Measurements from ENCODE around the gene MTG2. TPM values are rescaled to one million over a fixed set of nuclear protein-coding genes. Genes with fewer than 3 reads are reported as not detected.

MTG2 gene
- total RNA-seq, 2 donors from 2014 or later: 39.3 to 57.9 TPM

- DNase-seq (ENCODE audit: low spot score): no peak
- Mint-ChIP-seq H3K27me3 (peaks cover 17 to 23% of the 10 kb centered on the region in 2 donors), H3K9me3 (no peaks in the 10 kb centered on the region), H3K4me3 (no peak overlapping the region), H3K27ac (no peak overlapping the region), H3K4me1 (ENCODE audit: low read depth in 2 of 2) (peaks cover 0 to 1% of the 10 kb centered on the region in 2 donors), H3K36me3 (no peaks in the 10 kb centered on the region)
- no peak for ATAC-seq
These were observed 43.2 kb downstream of the MTG2 start for GRCh38 chr20:62225820-62226635.

- Mint-ChIP-seq H3K4me1 (ENCODE audit: low read depth in 2 of 2) (no peaks in the 10 kb centered on the region), H3K27ac (no peak overlapping the region), H3K4me3 (no peak overlapping the region), H3K9me3 (no peaks in the 10 kb centered on the region), H3K36me3 (no peaks in the 10 kb centered on the region), H3K27me3 (peaks cover 13 to 17% of the 10 kb centered on the region in 2 donors)
- DNase-seq (ENCODE audit: low spot score) (no peak), ATAC-seq (peak in 1 of 2 donors; percentile 13)
These were observed 44.1 kb downstream of the MTG2 start for GRCh38 chr20:62226707-62227590.

GRCh38 chr20:62227591-62227976 is 44.8 kb downstream of the MTG2 start:
- H3K27ac Mint-ChIP-seq: no peak overlapping the region
- no peaks in the 10 kb centered on the region for H3K9me3 Mint-ChIP-seq
- H3K36me3 Mint-ChIP-seq: no peaks in the 10 kb centered on the region
- no peaks in the 10 kb centered on the region for H3K4me1 Mint-ChIP-seq (ENCODE audit: low read depth in 2 of 2)
- no peak for ATAC-seq
- DNase-seq (ENCODE audit: low spot score): no peak
- peaks cover 13 to 17% of the 10 kb centered on the region in 2 donors for H3K27me3 Mint-ChIP-seq
- no peak overlapping the region for H3K4me3 Mint-ChIP-seq

GRCh38 chr20:62227977-62228958 is 45.4 kb downstream of the MTG2 start:
- H3K27ac Mint-ChIP-seq: no peak overlapping the region
- H3K4me1 Mint-ChIP-seq (ENCODE audit: low read depth in 2 of 2): no peaks in the 10 kb centered on the region
- H3K4me3 Mint-ChIP-seq: no peak overlapping the region
- peaks cover 10 to 17% of the 10 kb centered on the region in 2 donors for H3K27me3 Mint-ChIP-seq
- ATAC-seq (no peak), DNase-seq (ENCODE audit: low spot score) (no peak)
- H3K9me3 Mint-ChIP-seq: no peaks in the 10 kb centered on the region
- no peaks in the 10 kb centered on the region for H3K36me3 Mint-ChIP-seq

- Mint-ChIP-seq H3K4me3 (no peak overlapping the region), H3K36me3 (no peaks in the 10 kb centered on the region), H3K27ac (no peak overlapping the region), H3K4me1 (ENCODE audit: low read depth in 2 of 2) (no peaks in the 10 kb centered on the region), H3K27me3 (peaks cover 10 to 17% of the 10 kb centered on the region in 2 donors), H3K9me3 (no peaks in the 10 kb centered on the region)
- DNase-seq (ENCODE audit: low spot score) (no peak), ATAC-seq (no peak)
These were observed 46.2 kb downstream of the MTG2 start for GRCh38 chr20:62228982-62229545.

GRCh38 chr20:62229667-62230066 is 46.8 kb downstream of the MTG2 start:
- Mint-ChIP-seq H3K27me3 (peaks cover 5 to 13% of the 10 kb centered on the region in 2 donors), H3K4me3 (no peak overlapping the region), H3K9me3 (no peaks in the 10 kb centered on the region), H3K36me3 (no peaks in the 10 kb centered on the region), H3K27ac (no peak overlapping the region), H3K4me1 (ENCODE audit: low read depth in 2 of 2) (no peaks in the 10 kb centered on the region)
- no peak for DNase-seq (ENCODE audit: low spot score)
- ATAC-seq: no peak

GRCh38 chr20:62230276-62230675 is 47.4 kb downstream of the MTG2 start:
- no peaks in the 10 kb centered on the region for H3K36me3 Mint-ChIP-seq
- no peak for ATAC-seq
- DNase-seq (ENCODE audit: low spot score): no peak
- H3K9me3 Mint-ChIP-seq: no peaks in the 10 kb centered on the region
- H3K4me1 Mint-ChIP-seq (ENCODE audit: low read depth in 2 of 2): no peaks in the 10 kb centered on the region
- no peak overlapping the region for H3K4me3 Mint-ChIP-seq
- no peak overlapping the region for H3K27ac Mint-ChIP-seq
- peaks cover 3 to 7% of the 10 kb centered on the region in 2 donors for H3K27me3 Mint-ChIP-seq

- Mint-ChIP-seq H3K4me3 (no peak overlapping the region), H3K27me3 (peaks cover 3 to 7% of the 10 kb centered on the region in 2 donors), H3K9me3 (no peaks in the 10 kb centered on the region), H3K27ac (no peak overlapping the region), H3K36me3 (no peaks in the 10 kb centered on the region), H3K4me1 (ENCODE audit: low read depth in 2 of 2) (no peaks in the 10 kb centered on the region)
- DNase-seq (ENCODE audit: low spot score): no peak
- ATAC-seq: no peak
These were observed 47.9 kb downstream of the MTG2 start for GRCh38 chr20:62230696-62231095.

- H3K9me3 Mint-ChIP-seq: no peaks in the 10 kb centered on the region
- no peak overlapping the region for H3K27ac Mint-ChIP-seq
- no peak for ATAC-seq
- DNase-seq (ENCODE audit: low spot score): no peak
- H3K4me1 Mint-ChIP-seq (ENCODE audit: low read depth in 2 of 2): no peaks in the 10 kb centered on the region
- H3K27me3 Mint-ChIP-seq: peaks cover 3 to 7% of the 10 kb centered on the region in 2 donors
- no peaks in the 10 kb centered on the region for H3K36me3 Mint-ChIP-seq
- H3K4me3 Mint-ChIP-seq: no peak overlapping the region
These were observed 48.5 kb downstream of the MTG2 start for GRCh38 chr20:62231292-62231691.

- H3K9me3 Mint-ChIP-seq: no peaks in the 10 kb centered on the region
- H3K27ac Mint-ChIP-seq: no peak overlapping the region
- H3K27me3 Mint-ChIP-seq: peaks cover 0 to under 1% of the 10 kb centered on the region in 2 donors
- H3K36me3 Mint-ChIP-seq: no peaks in the 10 kb centered on the region
- ATAC-seq: no peak
- H3K4me3 Mint-ChIP-seq: no peak overlapping the region
- H3K4me1 Mint-ChIP-seq (ENCODE audit: low read depth in 2 of 2): no peaks in the 10 kb centered on the region
- no peak for DNase-seq (ENCODE audit: low spot score)
These were observed 49.4 kb downstream of the MTG2 start for GRCh38 chr20:62232194-62232593.

- Mint-ChIP-seq H3K27me3 (no peaks in the 10 kb centered on the region), H3K4me3 (no peak overlapping the region), H3K4me1 (ENCODE audit: low read depth in 2 of 2) (peaks cover 4 to 5% of the 10 kb centered on the region in 2 donors), H3K36me3 (no peaks in the 10 kb centered on the region), H3K27ac (no peak overlapping the region), H3K9me3 (no peaks in the 10 kb centered on the region)
- no peak for ATAC-seq
- DNase-seq (ENCODE audit: low spot score): no peak
These were observed 50.2 kb downstream of the MTG2 start for GRCh38 chr20:62232770-62233645.

- ATAC-seq: no peak
- H3K4me1 Mint-ChIP-seq (ENCODE audit: low read depth in 2 of 2): peaks cover 6 to 7% of the 10 kb centered on the region in 2 donors
- no peaks in the 10 kb centered on the region for H3K27me3 Mint-ChIP-seq
- no peak for DNase-seq (ENCODE audit: low spot score)
- no peaks in the 10 kb centered on the region for H3K9me3 Mint-ChIP-seq
- H3K27ac Mint-ChIP-seq: no peak overlapping the region
- H3K36me3 Mint-ChIP-seq: no peaks in the 10 kb centered on the region
- H3K4me3 Mint-ChIP-seq: no peak overlapping the region
These were observed 50.9 kb downstream of the MTG2 start for GRCh38 chr20:62233684-62234083.

Measured in natural killer cell treated with Interleukin-12 subunit alpha and Interleukin-12 subunit beta and Interleukin-15 and Interleukin-18, amount 100 ng/mL, for 72 hours (primary cell).